Parathyroid adenoma (tissue), 2 donors: ENCODE results near the gene NDUFA13.

Source experiments
- H2AFZ ChIP-seq: fragments of 300-600 bp; sonication (generic); one replicate; pipeline ENCODE4 v1.7.0; 2017; ENCODE audit warnings: antibody characterized with exemption, mild to moderate bottlenecking
- H3K27ac ChIP-seq: fragments of 300-600 bp; sonication (generic); one replicate; pipeline ENCODE4 v1.7.0; 2017
- H3K27me3 ChIP-seq: fragments of 300-600 bp; sonication (generic); one replicate; pipeline ENCODE4 v1.7.0; 2017; ENCODE audit warnings: low read length; ENCODE audit not compliant: control insufficient read depth, insufficient read depth
- H3K36me3 ChIP-seq: fragments of 300-600 bp; sonication (generic); one replicate; pipeline ENCODE4 v1.7.0; 2017; ENCODE audit warnings: low read length; ENCODE audit not compliant: control insufficient read depth, insufficient read depth
- H3K4me1 ChIP-seq: fragments of 300-600 bp; sonication (generic); one replicate; pipeline ENCODE4 v1.7.0; 2017; ENCODE audit warnings: control low read depth
- H3K4me2 ChIP-seq: fragments of 300-600 bp; sonication (generic); one replicate; pipeline ENCODE4 v1.7.0; 2017; ENCODE audit warnings: low read length
- H3K4me3 ChIP-seq: fragments of 300-600 bp; sonication (generic); one replicate; pipeline ENCODE4 v1.7.0; 2017; ENCODE audit warnings: low read depth, low read length
- H3K79me2 ChIP-seq: fragments of 300-600 bp; sonication (generic); one replicate; pipeline ENCODE4 v1.7.0; 2017; ENCODE audit warnings: control low read depth
- H3K9ac ChIP-seq: fragments of 300-600 bp; sonication (generic); one replicate; pipeline ENCODE4 v1.7.0; 2017; ENCODE audit warnings: mild to moderate bottlenecking
- H3K9me3 ChIP-seq: fragments of 300-600 bp; sonication (generic); one replicate; pipeline ENCODE4 v1.7.0; 2017; ENCODE audit warnings: low read length; ENCODE audit not compliant: control insufficient read depth
- CTCF ChIP-seq: fragments of 300-600 bp; sonication (generic); IDR thresholded peaks from one replicate; pipeline ENCODE4 v1.7.0; 2017; ENCODE audit warnings: antibody characterized with exemption, mild to moderate bottlenecking
- donor health status: primary hyperparathyroidism.

NDUFA13 gene

GRCh38 chr19:19546751-19547162 lies 30.7 kb downstream of the NDUFA13 start:
- no peak for TF ChIP-seq CTCF
- no peak overlapping the region for H2AFZ ChIP-seq
- no peak overlapping the region for H3K27ac ChIP-seq
- H3K4me3 ChIP-seq = no peak overlapping the region
- H3K36me3 ChIP-seq = no peaks in the 10 kb centered on the region
- no peaks in the 10 kb centered on the region for H3K9me3 ChIP-seq
- no peaks in the 10 kb centered on the region for H3K79me2 ChIP-seq
- no peak overlapping the region for H3K4me2 ChIP-seq
- no peaks in the 10 kb centered on the region for H3K4me1 ChIP-seq
- H3K9ac ChIP-seq = no peak overlapping the region
- H3K27me3 ChIP-seq = no peaks in the 10 kb centered on the region

DNA sequence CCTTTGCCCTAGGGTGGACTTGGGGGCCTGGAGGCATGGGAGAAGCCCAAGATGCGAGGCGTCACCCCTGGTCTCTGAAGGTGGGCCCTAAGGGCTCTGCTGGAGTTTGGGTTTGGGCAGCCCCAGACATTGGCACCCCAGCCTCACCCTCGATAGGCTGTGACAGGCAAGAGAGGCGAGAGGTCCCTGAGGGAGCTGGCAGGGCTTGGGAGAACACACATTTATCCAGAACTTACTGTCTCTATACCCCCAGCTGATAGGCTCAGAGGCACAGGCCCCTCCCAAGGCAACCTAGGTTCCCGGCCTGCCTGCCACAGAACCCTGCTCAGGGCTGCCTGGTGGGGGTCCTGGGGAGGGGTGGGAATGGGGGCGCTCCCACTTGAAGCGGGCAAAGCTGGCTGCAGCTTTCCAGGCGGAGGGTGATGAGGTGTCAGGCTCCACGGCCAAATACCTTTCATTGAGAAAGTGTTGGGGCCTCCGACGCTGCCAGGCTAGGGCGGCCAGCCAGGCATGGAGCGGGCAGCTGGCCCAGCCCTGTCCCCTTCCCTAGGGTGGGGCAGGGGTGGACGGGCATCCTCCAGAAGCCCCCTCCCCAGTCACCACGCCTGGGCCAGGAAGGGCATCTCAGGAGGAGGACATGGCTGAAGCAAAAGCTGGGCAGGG lies 31.8 kb downstream of the NDUFA13 start:
- Histone ChIP-seq H3K9me3 (no peaks in the 10 kb centered on the region), H3K4me3 (no peak overlapping the region), H3K4me2 (no peak overlapping the region), H3K27me3 (no peaks in the 10 kb centered on the region), H3K36me3 (no peaks in the 10 kb centered on the region), H3K4me1 (no peaks in the 10 kb centered on the region), H2AFZ (no peak overlapping the region), H3K27ac (no peak overlapping the region), H3K9ac (no peak overlapping the region), H3K79me2 (no peaks in the 10 kb centered on the region)
- no peak for TF ChIP-seq CTCF

DNA sequence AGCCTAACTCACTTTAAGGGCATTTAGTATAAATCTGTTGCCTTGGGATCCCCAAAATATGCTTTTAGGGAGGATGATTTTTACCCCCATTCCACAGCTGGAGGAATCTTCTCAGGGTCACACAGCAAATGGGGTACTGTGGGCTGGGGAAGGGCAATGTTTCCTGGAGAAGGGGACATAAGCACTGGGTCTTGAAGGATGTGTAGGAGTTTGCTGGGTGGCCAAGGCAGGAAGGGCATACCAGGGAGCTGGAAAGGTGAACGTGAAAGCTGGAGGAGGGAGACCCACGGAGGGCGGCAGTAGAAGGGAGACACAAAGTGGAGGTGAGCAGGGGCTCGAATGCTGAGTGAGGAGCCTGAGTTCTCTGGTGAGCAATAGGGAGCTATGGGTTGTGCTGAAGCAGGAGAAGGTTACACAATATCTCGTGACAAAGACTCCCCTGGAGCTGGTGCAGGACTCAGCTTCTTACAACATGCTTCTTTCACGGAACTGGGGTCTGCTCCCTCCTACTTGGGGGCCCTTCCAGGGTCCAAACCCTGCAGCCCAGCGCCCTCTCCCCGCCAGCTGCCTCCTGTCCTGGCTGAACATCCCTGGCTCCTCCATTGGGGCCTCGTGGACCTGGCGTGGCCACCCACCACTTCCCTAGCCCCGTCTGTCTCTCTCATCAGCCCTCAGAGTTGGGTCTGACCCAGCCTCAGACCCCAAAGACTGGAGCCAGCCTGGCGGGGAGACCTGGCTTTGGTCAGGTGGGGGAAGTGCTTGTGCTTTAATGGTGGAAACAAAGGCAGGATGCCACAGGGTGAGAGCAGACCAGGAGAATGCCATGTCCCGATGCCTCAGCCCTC lies 33.1 kb downstream of the NDUFA13 start:
- H3K79me2 ChIP-seq = no peaks in the 10 kb centered on the region
- H2AFZ ChIP-seq = no peak overlapping the region
- H3K4me1 ChIP-seq = no peaks in the 10 kb centered on the region
- no peak for TF ChIP-seq CTCF
- H3K4me2 ChIP-seq = no peak overlapping the region
- no peaks in the 10 kb centered on the region for H3K9me3 ChIP-seq
- H3K4me3 ChIP-seq = no peak overlapping the region
- H3K36me3 ChIP-seq = no peaks in the 10 kb centered on the region
- H3K27me3 ChIP-seq = no peaks in the 10 kb centered on the region
- no peak overlapping the region for H3K9ac ChIP-seq
- no peak overlapping the region for H3K27ac ChIP-seq

- Histone ChIP-seq H3K79me2 (no peaks in the 10 kb centered on the region), H3K27ac (no peak overlapping the region), H3K27me3 (no peaks in the 10 kb centered on the region), H3K9me3 (no peaks in the 10 kb centered on the region), H3K4me1 (no peaks in the 10 kb centered on the region), H3K4me3 (no peak overlapping the region), H2AFZ (no peak overlapping the region), H3K36me3 (no peaks in the 10 kb centered on the region), H3K4me2 (no peak overlapping the region), H3K9ac (no peak overlapping the region)
- no peak for TF ChIP-seq CTCF
Measured at GRCh38 chr19:19549804-19550464, 33.9 kb downstream of the NDUFA13 start.
